Measurements from ENCODE around the gene KLK13. TPM values are rescaled to one million over a fixed set of nuclear protein-coding genes. Genes with fewer than 3 reads are reported as not detected.

The KLK13 gene
- total RNA-seq, 1 experiment from 2014 or later, result not detected

DNA sequence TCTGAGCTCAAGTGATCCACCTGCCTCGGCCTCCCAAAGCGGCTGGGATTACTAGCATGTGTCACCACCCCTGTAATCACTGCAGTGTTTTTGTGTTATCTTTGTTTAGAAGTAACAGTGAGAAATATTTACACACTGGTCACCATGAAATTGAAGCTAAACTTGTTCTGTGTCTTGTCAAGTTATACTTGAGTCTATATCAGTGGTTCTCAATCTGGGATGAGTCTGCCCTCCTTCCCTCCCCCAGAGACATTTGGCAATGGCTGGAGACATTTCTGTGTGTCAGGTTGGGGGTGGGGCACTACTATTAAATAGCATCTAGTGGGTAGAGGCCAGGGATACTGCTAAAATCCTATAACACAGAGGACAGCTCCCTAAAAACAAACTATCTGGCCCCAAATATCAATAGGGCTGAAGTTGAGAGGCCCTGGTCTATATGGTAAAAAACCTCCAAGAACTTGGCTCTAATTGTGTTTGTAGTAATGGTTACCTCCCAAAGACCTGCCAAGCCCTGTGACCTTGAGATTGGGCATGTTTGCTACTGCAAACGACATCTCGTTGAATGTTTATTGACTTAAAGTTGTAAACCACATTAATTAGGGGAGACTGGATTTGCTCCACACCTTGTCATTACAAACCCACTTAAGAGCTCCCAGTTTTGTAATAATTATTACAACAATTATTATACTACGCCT, 36.4 kb upstream of the KLK13 start:
- no peak for DNase-seq (ENCODE audit: low spot score)
- Histone ChIP-seq H3K36me3 (ENCODE audit: insufficient read depth, low read length, poor library complexity, severe bottlenecking) (peaks cover 5% of the 10 kb centered on the region), H3K27ac (ENCODE audit: low read depth, low read length, poor library complexity, severe bottlenecking) (no peak overlapping the region), H3K4me1 (ENCODE audit: insufficient read depth, low read length, poor library complexity, severe bottlenecking) (no peaks in the 10 kb centered on the region), H3K27me3 (replicated peaks; ENCODE audit: insufficient read depth, low read depth, low read length, poor library complexity) (no peaks in the 10 kb centered on the region), H3K4me3 (ENCODE audit: low read depth, low read length, poor library complexity, severe bottlenecking) (no peak overlapping the region), H3K9me3 (ENCODE audit: low read depth, low read length, poor library complexity, severe bottlenecking) (no peaks in the 10 kb centered on the region)
- POLR2A ChIA-PET (ENCODE audit: low non-redundant PET), result no interaction called here
- CTCF ChIA-PET, result no interaction called here
- no peak for TF ChIP-seq EZH2 (IDR thresholded peaks at IDR 0.05; ENCODE audit: borderline replicate concordance, low read depth, low read length, poor library complexity, severe bottlenecking)
- TF ChIP-seq, protein P1, sequence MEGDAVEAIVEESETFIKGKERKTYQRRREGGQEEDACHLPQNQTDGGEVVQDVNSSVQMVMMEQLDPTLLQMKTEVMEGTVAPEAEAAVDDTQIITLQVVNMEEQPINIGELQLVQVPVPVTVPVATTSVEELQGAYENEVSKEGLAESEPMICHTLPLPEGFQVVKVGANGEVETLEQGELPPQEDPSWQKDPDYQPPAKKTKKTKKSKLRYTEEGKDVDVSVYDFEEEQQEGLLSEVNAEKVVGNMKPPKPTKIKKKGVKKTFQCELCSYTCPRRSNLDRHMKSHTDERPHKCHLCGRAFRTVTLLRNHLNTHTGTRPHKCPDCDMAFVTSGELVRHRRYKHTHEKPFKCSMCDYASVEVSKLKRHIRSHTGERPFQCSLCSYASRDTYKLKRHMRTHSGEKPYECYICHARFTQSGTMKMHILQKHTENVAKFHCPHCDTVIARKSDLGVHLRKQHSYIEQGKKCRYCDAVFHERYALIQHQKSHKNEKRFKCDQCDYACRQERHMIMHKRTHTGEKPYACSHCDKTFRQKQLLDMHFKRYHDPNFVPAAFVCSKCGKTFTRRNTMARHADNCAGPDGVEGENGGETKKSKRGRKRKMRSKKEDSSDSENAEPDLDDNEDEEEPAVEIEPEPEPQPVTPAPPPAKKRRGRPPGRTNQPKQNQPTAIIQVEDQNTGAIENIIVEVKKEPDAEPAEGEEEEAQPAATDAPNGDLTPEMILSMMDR (conservative IDR thresholded peaks at IDR 0.05; ENCODE audit: low read depth, low read length), result no peak
- no TSS peak for BruUV-seq (replicated peaks)
- intact Hi-C loops (cut with micrococcal nuclease; ENCODE audit: unreplicated experiment), result no loop called here

GRCh38 chr19:51100601-51101000, 35.7 kb upstream of the KLK13 start:
- Histone ChIP-seq H3K27me3 (replicated peaks; ENCODE audit: insufficient read depth, low read depth, low read length, poor library complexity) (no peaks in the 10 kb centered on the region), H3K4me3 (ENCODE audit: low read depth, low read length, poor library complexity, severe bottlenecking) (no peak overlapping the region), H3K36me3 (ENCODE audit: insufficient read depth, low read length, poor library complexity, severe bottlenecking) (peaks cover 5% of the 10 kb centered on the region), H3K27ac (ENCODE audit: low read depth, low read length, poor library complexity, severe bottlenecking) (no peak overlapping the region), H3K4me1 (ENCODE audit: insufficient read depth, low read length, poor library complexity, severe bottlenecking) (no peaks in the 10 kb centered on the region), H3K9me3 (ENCODE audit: low read depth, low read length, poor library complexity, severe bottlenecking) (no peaks in the 10 kb centered on the region)
- intact Hi-C loops (cut with micrococcal nuclease; ENCODE audit: unreplicated experiment), result no loop called here
- POLR2A ChIA-PET (ENCODE audit: low non-redundant PET), result no interaction called here
- no peak for DNase-seq (ENCODE audit: low spot score)
- TF ChIP-seq, protein P1 (conservative IDR thresholded peaks at IDR 0.05; ENCODE audit: low read depth, low read length), result no peak
- TF ChIP-seq EZH2 (IDR thresholded peaks at IDR 0.05; ENCODE audit: borderline replicate concordance, low read depth, low read length, poor library complexity, severe bottlenecking), result no peak
- CTCF ChIA-PET, result interaction anchor here (0.5 kb wide), 1 partner anchor 317 kb away, joined by 14 read pairs; no protein-coding TSS in a partner anchor
- BruUV-seq (replicated peaks), result no TSS peak

DNA sequence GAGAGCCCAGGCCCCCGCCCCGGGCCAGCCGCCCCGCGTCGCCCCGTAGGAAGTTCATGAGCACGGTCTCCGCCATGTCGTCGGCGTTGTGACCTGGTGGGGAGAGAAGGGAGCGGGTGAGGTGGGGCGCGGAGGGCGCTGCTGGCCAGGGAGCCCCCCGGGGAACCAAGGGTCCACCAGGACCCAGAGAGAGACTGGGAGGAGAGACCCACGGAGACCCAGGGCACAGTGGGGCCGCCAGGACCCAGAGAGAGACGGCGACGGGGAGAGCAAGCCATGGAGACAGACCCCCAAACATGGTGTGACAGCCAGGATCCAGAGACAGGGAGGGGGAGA, 34.1 kb upstream of the KLK13 start:
- ChIA-PET POLR2A (ENCODE audit: low non-redundant PET) (no interaction called here), CTCF (interaction anchor here (0.6 kb wide), 1 partner anchor 162 kb away, joined by 3 read pairs; no protein-coding TSS in a partner anchor)
- BruUV-seq (replicated peaks), result no TSS peak
- Histone ChIP-seq H3K27me3 (replicated peaks; ENCODE audit: insufficient read depth, low read depth, low read length, poor library complexity) (no peaks in the 10 kb centered on the region), H3K9me3 (ENCODE audit: low read depth, low read length, poor library complexity, severe bottlenecking) (no peaks in the 10 kb centered on the region), H3K36me3 (ENCODE audit: insufficient read depth, low read length, poor library complexity, severe bottlenecking) (peaks cover 5% of the 10 kb centered on the region), H3K27ac (ENCODE audit: low read depth, low read length, poor library complexity, severe bottlenecking) (no peak overlapping the region), H3K4me3 (ENCODE audit: low read depth, low read length, poor library complexity, severe bottlenecking) (no peak overlapping the region), H3K4me1 (ENCODE audit: insufficient read depth, low read length, poor library complexity, severe bottlenecking) (no peaks in the 10 kb centered on the region)
- DNase-seq (ENCODE audit: low spot score), result no peak
- intact Hi-C loops (cut with micrococcal nuclease; ENCODE audit: unreplicated experiment), result loop anchor here (5.0 to 10.0 kb wide), 2 partner anchors 174 to 392 kb away; no protein-coding TSS in a partner anchor
- no peak for TF ChIP-seq EZH2 (IDR thresholded peaks at IDR 0.05; ENCODE audit: borderline replicate concordance, low read depth, low read length, poor library complexity, severe bottlenecking)
- TF ChIP-seq, protein P1 (conservative IDR thresholded peaks at IDR 0.05; ENCODE audit: low read depth, low read length), result no peak

All from A673 (cell line).